NT2/D1 (cell line): Measurements from ENCODE around the gene STAM.

Source experiments
- SUZ12 ChIP-seq: IDR thresholded peaks from 2 replicates; pipeline ENCODE4 v1.6.1; 2011; ENCODE audit not compliant: insufficient read length, insufficient read depth; ENCODE audit errors: extremely low read depth
- YY1 ChIP-seq: IDR thresholded peaks from 2 replicates; pipeline ENCODE4 v1.6.1; 2011; ENCODE audit not compliant: insufficient read length, insufficient read depth
- ZNF274 ChIP-seq: IDR thresholded peaks from 2 replicates; pipeline ENCODE4 v1.6.1; 2011; ENCODE audit warnings: mild to moderate bottlenecking, low read depth, low read length

- TF ChIP-seq ZNF274 (no peak), YY1 (no peak), SUZ12 (no peak)
These were observed at the start of gene STAM for GRCh38 chr10:17643755-17644484.
